ENCODE data around the gene PEPD.
A peak's percentile ranks its signal among the peaks of the same experiment; 100 is the strongest.

The PEPD gene

DNA sequence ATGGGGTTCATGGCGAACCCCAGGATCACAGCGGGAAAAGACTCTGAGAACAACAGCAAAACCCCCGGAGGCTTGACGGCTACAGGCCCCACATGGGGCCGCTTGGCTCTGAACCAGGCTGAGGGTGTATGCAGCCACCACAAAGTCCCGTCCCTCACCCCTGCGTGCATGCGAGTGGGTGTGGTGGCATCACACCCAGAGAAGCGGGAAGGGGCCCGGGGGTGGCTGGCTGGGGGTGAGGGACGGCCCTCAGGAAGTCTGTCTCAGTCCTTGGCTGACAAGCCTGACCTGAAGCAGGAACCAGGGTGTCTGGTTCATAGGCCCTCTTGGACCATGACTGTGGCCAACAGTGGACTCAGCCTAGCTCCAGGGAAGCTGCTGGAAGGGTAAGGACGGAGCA is 113.9 kb downstream of the PEPD start:
- DNase-seq, result no peak

GRCh38 chr19:33407140-33407551 is 114.4 kb downstream of the PEPD start:
- peak; percentile 26 for DNase-seq

- peak; percentile 58 for DNase-seq
These were observed 115.0 kb downstream of the PEPD start for GRCh38 chr19:33406521-33407139.

GRCh38 chr19:33405553-33406461 is 115.8 kb downstream of the PEPD start:
- DNase-seq, result no peak

DNA sequence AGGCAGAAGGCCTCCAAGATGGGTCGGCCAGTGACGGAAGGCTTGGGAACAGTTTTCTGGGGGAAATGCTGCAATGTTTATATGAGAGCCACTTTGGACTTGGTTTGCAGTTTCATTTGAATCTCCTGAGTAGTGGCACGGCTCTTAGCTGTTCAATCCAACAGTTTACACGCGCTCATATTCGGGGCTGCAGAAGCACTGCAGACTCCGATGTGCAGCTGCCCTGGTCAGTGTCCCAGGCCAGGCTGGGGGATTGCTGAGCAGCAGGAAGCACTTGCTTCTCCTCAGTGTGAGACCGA is 116.4 kb downstream of the PEPD start:
- DNase-seq, result no peak

GRCh38 chr19:33404506-33405253 is 116.9 kb downstream of the PEPD start:
- no peak for DNase-seq

DNA sequence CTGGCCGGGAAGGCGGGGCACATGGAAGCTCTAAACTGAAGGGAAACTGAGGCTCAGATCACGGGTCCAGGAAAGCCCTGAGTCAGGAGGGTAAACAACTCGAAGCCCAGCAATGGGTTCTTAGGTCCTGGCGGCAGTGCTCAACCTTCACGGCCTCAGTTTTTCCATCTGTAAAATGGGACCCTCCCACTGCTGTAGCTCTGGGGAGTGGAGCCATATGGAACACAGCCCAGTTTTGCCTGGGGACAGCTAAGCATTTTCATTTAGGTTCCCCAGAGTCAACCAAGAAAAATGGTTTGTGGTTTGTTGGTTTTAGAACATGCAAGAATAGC is 117.7 kb downstream of the PEPD start:
- DNase-seq, result no peak

- peak; percentile 21 for DNase-seq
These were observed 118.2 kb downstream of the PEPD start for GRCh38 chr19:33403221-33403972.

- DNase-seq, result no peak
These were observed 119.0 kb downstream of the PEPD start for GRCh38 chr19:33402421-33403220.

GRCh38 chr19:33401683-33402420 is 119.7 kb downstream of the PEPD start:
- DNase-seq, result no peak

DNA sequence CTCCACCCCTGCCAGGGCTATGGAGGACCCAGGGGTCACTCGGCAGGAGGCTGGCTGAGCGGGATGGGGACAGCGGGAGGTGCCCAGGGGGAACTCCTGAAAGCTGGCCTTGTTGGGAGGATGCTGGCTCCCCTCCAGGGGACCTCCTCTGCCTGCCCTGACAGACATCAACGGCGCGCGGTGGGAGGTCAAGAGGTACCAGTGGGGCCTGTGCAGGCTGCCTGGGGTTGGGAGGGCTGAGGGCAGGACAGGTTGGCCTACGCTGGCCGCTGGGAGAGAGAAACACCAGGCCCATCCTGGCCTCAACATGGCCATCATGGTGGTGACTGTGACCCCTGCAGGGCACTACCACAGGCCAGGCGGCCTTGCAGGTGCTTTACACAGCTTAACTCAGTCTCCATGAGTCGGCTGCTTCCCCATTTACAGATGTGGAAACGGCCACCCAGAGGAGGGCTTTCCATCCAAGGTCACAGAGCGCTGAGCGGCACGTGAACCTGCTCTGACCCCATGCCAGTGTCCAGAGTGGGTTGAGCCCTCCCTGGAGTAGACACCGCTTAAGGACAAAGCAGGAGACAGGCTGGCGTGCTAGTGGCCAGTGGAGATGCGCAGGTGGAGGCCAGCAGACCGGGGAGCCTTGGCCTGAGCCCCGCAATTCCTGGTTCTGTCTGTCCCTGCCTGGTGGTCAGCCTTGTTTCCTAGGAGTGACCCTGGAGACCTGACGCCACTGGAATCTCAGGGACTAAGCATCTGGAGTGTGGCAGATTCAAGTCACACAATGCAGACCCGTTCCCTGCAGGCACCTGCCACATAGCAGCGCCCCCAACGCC is 120.5 kb downstream of the PEPD start:
- DNase-seq, result no peak

GRCh38 chr19:33399745-33400681 is 121.6 kb downstream of the PEPD start:
- DNase-seq, result no peak

GRCh38 chr19:33399081-33399744 is 122.4 kb downstream of the PEPD start:
- no peak for DNase-seq

- no peak for DNase-seq
These were observed 123.1 kb downstream of the PEPD start for GRCh38 chr19:33398361-33399060.

DNA sequence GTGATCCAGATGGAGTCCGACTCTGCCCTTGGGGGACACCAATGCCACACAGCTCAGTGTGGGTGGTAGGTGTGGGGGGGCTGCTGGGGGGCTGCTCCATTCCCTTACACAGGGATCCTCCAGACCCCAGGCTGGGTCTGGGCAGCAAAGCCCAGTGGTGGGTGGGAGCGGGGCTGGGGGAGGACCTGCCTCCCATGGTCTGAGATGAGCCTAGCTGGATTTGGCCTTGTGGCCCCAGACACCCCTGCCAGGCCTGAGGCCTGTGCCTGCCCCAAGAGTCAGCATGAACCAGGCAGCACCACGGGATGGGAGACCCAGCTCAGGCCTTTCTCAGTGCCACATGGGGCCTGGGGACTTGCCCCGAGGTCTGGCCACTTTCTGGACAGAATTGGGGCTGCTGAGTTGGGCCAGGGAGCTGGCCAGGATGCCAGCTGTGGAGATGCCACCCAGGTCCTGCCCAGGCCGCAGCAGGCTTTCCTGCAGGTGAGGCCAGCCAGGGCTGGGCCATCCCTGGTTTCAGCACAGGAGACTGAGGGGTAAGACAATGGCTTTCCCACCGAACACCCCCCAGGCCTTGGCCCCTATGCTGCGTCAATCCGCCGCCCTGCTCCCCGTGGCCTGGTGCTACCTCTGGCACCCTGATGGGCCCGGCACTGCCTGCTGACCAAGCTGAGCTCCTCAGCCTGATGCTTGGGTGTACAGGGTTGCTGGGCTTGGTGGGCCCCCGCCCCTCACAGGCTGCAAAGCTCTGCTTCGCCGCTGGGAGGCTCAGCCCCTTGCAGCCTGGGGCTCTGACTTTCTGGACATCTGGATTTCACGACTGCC is 123.8 kb downstream of the PEPD start:
- no peak for DNase-seq

GRCh38 chr19:33396701-33397535 is 124.7 kb downstream of the PEPD start:
- DNase-seq, result no peak

All from right kidney (tissue), 1 donor.